IMR-90 (cell line): ENCODE measurements around the gene UBXN6. TPM values are rescaled to one million over a fixed set of nuclear protein-coding genes. Genes with fewer than 3 reads are reported as not detected.
A peak's percentile ranks its signal among the peaks of the same experiment; 100 is the strongest.

Experiments
- ATAC-seq: fragments of 200-7000 bp; cut with Tn5 transposase; 2 replicates; pipeline ENCODE4 v1.9.1; 2020; ENCODE audit warnings: low read depth, mild to moderate bottlenecking, moderate library complexity
- BruUV-seq: library from RNA; stranded (reverse); fragments of 400-500 nt; replicated peaks from 2 replicates; lab custom pipeline; 2021; lab: Mats Ljungman, UMichigan
- CTCF ChIA-PET: fragments of 300-600 bp; formaldehyde crosslinking; extraction: SDS; loops from one replicate; lab custom pipeline; 2021; ENCODE audit warnings: antibody characterized with exemption; lab: Yijun Ruan, JAX
- POLR2A ChIA-PET: fragments of 300-600 bp; sonication (Branson Sonifier 250); formaldehyde crosslinking; loops from one replicate; lab custom pipeline; 2022; ENCODE audit warnings: antibody characterized with exemption; ENCODE audit not compliant: unreplicated experiment; lab: Charles Lee
- DNase-seq: peaks from one replicate; pipeline ENCODE4 v3.0.0; 2013
- H2AFZ ChIP-seq: replicated peaks from 2 replicates; pipeline ENCODE3; 2013; ENCODE audit warnings: low read length, mild to moderate bottlenecking; ENCODE audit not compliant: poor library complexity
- H2AK5ac ChIP-seq: 2 replicates; pipeline ENCODE4 v1.6.1; 2013; ENCODE audit warnings: low read depth, low read length, inconsistent platforms
- H2AK9ac ChIP-seq: replicated peaks from 2 replicates; pipeline ENCODE3; 2013; ENCODE audit warnings: mild to moderate bottlenecking, low read depth, low read length, moderate library complexity; ENCODE audit not compliant: poor library complexity
- H2BK120ac ChIP-seq: 2 replicates; pipeline ENCODE4 v1.6.1; 2013; ENCODE audit warnings: low read depth, low read length, inconsistent platforms
- H2BK15ac ChIP-seq: 3 replicates; pipeline ENCODE4 v1.6.1; 2013; ENCODE audit warnings: low read depth, low read length, inconsistent platforms
- H2BK20ac ChIP-seq: 2 replicates; pipeline ENCODE4 v1.6.1; 2013; ENCODE audit warnings: low read depth, mild to moderate bottlenecking, inconsistent platforms, low read length, moderate library complexity
- H2BK5ac ChIP-seq: 2 replicates; pipeline ENCODE4 v1.6.1; 2013; ENCODE audit warnings: mild to moderate bottlenecking, low read depth, low read length, inconsistent platforms; ENCODE audit not compliant: poor library complexity, severe bottlenecking
- H3K14ac ChIP-seq: replicated peaks from 2 replicates; pipeline ENCODE4 v1.6.1; 2013; ENCODE audit warnings: low read depth, low read length, inconsistent platforms
- H3K18ac ChIP-seq: 2 replicates; pipeline ENCODE4 v1.6.1; 2013; ENCODE audit warnings: low read depth, low read length, control low read depth
- H3K23ac ChIP-seq: 2 replicates; pipeline ENCODE4 v1.6.1; 2013; ENCODE audit warnings: low read depth, low read length, inconsistent platforms
- H3K27ac ChIP-seq: 2 replicates; pipeline ENCODE4 v1.5.1; 2013; ENCODE audit warnings: mild to moderate bottlenecking, control low read depth, low read length; ENCODE audit not compliant: insufficient read depth
- H3K27me3 ChIP-seq: 2 replicates; pipeline ENCODE4 v1.6.1; 2013; ENCODE audit warnings: low read length; ENCODE audit not compliant: control insufficient read depth, insufficient read depth
- H3K36me3 ChIP-seq: 2 replicates; pipeline ENCODE4 v1.6.1; 2013; ENCODE audit warnings: low read length, mixed read lengths; ENCODE audit not compliant: control insufficient read depth, insufficient read depth
- H3K4ac ChIP-seq: 2 replicates; pipeline ENCODE4 v1.6.1; 2013; ENCODE audit warnings: low read depth, low read length, inconsistent platforms
- H3K4me1 ChIP-seq: 2 replicates; pipeline ENCODE4 v1.6.1; 2013; ENCODE audit warnings: low read length, mixed read lengths; ENCODE audit not compliant: control insufficient read depth, insufficient read depth
- H3K4me2 ChIP-seq: 2 replicates; pipeline ENCODE4 v1.6.1; 2013; ENCODE audit warnings: low read depth, mild to moderate bottlenecking, control low read depth, low read length, moderate library complexity
- H3K4me3 ChIP-seq: 2 replicates; pipeline ENCODE4 v1.5.1; 2013; ENCODE audit warnings: low read depth, mild to moderate bottlenecking, control low read depth, low read length, moderate library complexity; ENCODE audit not compliant: insufficient read depth
- H3K56ac ChIP-seq: 2 replicates; pipeline ENCODE4 v1.6.1; 2013; ENCODE audit warnings: low read length, inconsistent platforms; ENCODE audit not compliant: insufficient read depth; ENCODE audit errors: extremely low read depth
- H3K79me1 ChIP-seq, 2 experiments: 2 replicates each; pipeline ENCODE4 v1.6.1; 2013; ENCODE audit warnings: low read length in 2 of 2, inconsistent platforms in 1 of 2, low read depth in 1 of 2
- H3K9ac ChIP-seq: 2 replicates; pipeline ENCODE4 v1.6.1; 2013; ENCODE audit warnings: low read depth, low read length, control low read depth
- H3K9me1 ChIP-seq: 2 replicates; pipeline ENCODE4 v1.6.1; 2013; ENCODE audit warnings: low read length, inconsistent platforms; ENCODE audit not compliant: insufficient read depth
- H3K9me3 ChIP-seq: 2 replicates; pipeline ENCODE4 v1.6.1; 2013; ENCODE audit warnings: low read length; ENCODE audit not compliant: control insufficient read depth, insufficient read depth
- H4K20me1 ChIP-seq: 2 replicates; pipeline ENCODE4 v1.6.1; 2013; ENCODE audit warnings: low read length, inconsistent platforms; ENCODE audit not compliant: insufficient read depth
- H4K5ac ChIP-seq: 2 replicates; pipeline ENCODE4 v1.6.1; 2013; ENCODE audit warnings: mild to moderate bottlenecking, low read depth, low read length, control low read depth
- H4K8ac ChIP-seq, 2 experiments: 2 replicates each; pipeline ENCODE4 v1.6.1; 2013; ENCODE audit warnings: low read depth in 2 of 2, low read length in 2 of 2, control low read depth in 1 of 2, inconsistent platforms in 1 of 2
- H4K91ac ChIP-seq: 2 replicates; pipeline ENCODE4 v1.6.1; 2013; ENCODE audit warnings: low read depth, low read length, inconsistent platforms; ENCODE audit not compliant: insufficient read depth
- CHD1 ChIP-seq: IDR thresholded peaks from 2 replicates; pipeline ENCODE4 v1.6.1; 2012; ENCODE audit warnings: low read depth, low read length, improper control_type of control experiment
- FOS ChIP-seq: fragments of 150-350 bp; IDR thresholded peaks from 2 replicates; pipeline ENCODE4 v1.6.1; 2016; ENCODE audit warnings: low read depth, low read length
- MAZ ChIP-seq: IDR thresholded peaks from 2 replicates; pipeline ENCODE4 v1.6.1; 2012; ENCODE audit warnings: low read depth, mild to moderate bottlenecking, low read length, improper control_type of control experiment, moderate library complexity, borderline replicate concordance
- RAD21 ChIP-seq: IDR thresholded peaks from 2 replicates; pipeline ENCODE4 v1.6.1; 2012; ENCODE audit warnings: low read length, improper control_type of control experiment
- WGBS, 2 experiments: methylation state at CpG; one replicate each; pipeline versions ENCODE4 v1.1.5 to v1.1.7; 2013; ENCODE audit warnings: missing lambda C conversion rate in 2 of 2; ENCODE audit not compliant: insufficient read length in 1 of 2; ENCODE audit errors: extremely low coverage in 2 of 2; 5-methylcytosine and 5-hydroxymethylcytosine counted together
- dilution Hi-C: fragments of 300-500 bp; cut with HindIII; formaldehyde crosslinking; loops from one replicate; pipeline ENCODE4 v1.14.3; 2018; ENCODE audit warnings: low sequenced_read_pairs; ENCODE audit not compliant: unreplicated experiment
- in situ Hi-C: fragments of 300-500 bp; cut with MboI; formaldehyde crosslinking; loops from 3 replicates; pipeline ENCODE4 v1.14.3; 2019; ENCODE audit warnings: low sequenced_read_pairs, inconsistent platforms, mixed read lengths
- intact Hi-C: fragments of 100-400 bp; cut with micrococcal nuclease; formaldehyde crosslinking; loops from 2 replicates; pipeline ENCODE4 v1.10.0; 2022
- polyA plus RNA-seq, 3 experiments: library from polyadenylated mRNA; depleted of rRNA; stranded (reverse); fragments of >200 nt; gene quantifications; 2 replicates each; pipeline ENCODE4 v1.2.3, GENCODE V29; 2012; ENCODE audit warnings: low replicate concordance in 1 of 3
- total RNA-seq: library from RNA; depleted of rRNA; stranded (reverse); fragments of >200 nt; gene quantifications from 2 replicates; pipeline ENCODE4 v1.2.3, GENCODE V29; 2012
- TF ChIP-seq, protein P1 (sequence below): fragments of 150-350 bp; IDR thresholded peaks from 2 replicates; pipeline ENCODE4 v1.6.1; 2016; ENCODE audit warnings: low read depth, mild to moderate bottlenecking, low read length, moderate library complexity, borderline replicate concordance

The UBXN6 gene
- total and polyA plus RNA-seq, 2 of the 4 experiments (the other 2 are of a cell fraction), result 84.2 to 86.5 TPM

- TF ChIP-seq FOS, result no peak
- TF ChIP-seq MAZ, result peak; percentile 82; the same call in 1 of the 2 replicates
Observed at GRCh38 chr19:4400135-4400936, 57.3 kb downstream of the UBXN6 start, which contains the start of gene SH3GL1 (continued).

DNA sequence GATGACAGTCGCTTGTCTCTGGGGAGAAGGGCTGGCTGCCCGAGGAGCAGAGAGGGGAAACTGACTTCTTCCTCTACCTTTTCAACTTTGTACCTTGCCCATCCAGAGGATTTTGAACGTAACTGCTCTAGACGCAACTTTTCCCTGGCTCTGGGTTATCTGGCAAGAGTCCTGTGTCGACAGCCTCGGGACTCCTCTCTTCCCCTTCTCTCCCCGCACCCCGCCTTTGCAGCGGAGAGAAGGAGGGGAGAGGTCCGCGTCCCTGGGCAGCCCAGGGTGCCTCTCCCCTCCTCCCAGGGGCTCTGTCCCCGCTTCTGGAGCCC is 57.8 kb downstream of the UBXN6 start:
- Histone ChIP-seq H3K27me3 (no peaks in the 10 kb centered on the region), H3K14ac (peak overlapping the region; percentile 99), H3K4me1 (peaks cover 14% of the 10 kb centered on the region), H3K36me3 (peaks cover 7% of the 10 kb centered on the region; the same call in 1 of the 2 replicates), H3K56ac (peak overlapping the region; percentile 81), H4K5ac (peak overlapping the region; percentile 0; the same call in 1 of the 2 replicates), H3K23ac (peak overlapping the region; percentile 100), H3K79me1 (peaks cover 12 to 60% of the 10 kb centered on the region in 2 experiments; a peak in 3 of 4 replicates), H3K4ac (peak overlapping the region; percentile 92), H2BK15ac (0 out of 3 replicates have a peak overlapping the region, but pooled peaks have one; percentile 23), H2BK5ac (peak overlapping the region; percentile 74), H3K9me1 (peaks cover 20% of the 10 kb centered on the region), H2AK9ac (peak overlapping the region; percentile 100), H2BK120ac (peak overlapping the region; percentile 2; the same call in 1 of the 2 replicates), H3K4me2 (peak overlapping the region; percentile 95), H3K27ac (peak overlapping the region; percentile 90), H2BK20ac (peak overlapping the region; percentile 52; the same call in 1 of the 2 replicates), H2AK5ac (peak overlapping the region; percentile 98), H4K20me1 (peaks cover 54% of the 10 kb centered on the region), H4K91ac (peak overlapping the region; percentile 22), H3K9me3 (no peaks in the 10 kb centered on the region), H3K9ac (peak overlapping the region; percentile 91), H3K18ac (peak overlapping the region; percentile 0; the same call in 1 of the 2 replicates), H2AFZ (peak overlapping the region; percentile 86), H4K8ac (peak overlapping the region in 1 of 2 experiments; percentile 70; a peak in 1 of 4 replicates), H3K4me3 (peak overlapping the region; percentile 94)
- dilution Hi-C loops, result no loop called here
- ChIA-PET CTCF (interaction anchor here (0.6 to 0.8 kb wide), 3 partner anchors 9 to 188 kb away, joined by 7 to 10 read pairs (median 7); no protein-coding TSS in a partner anchor), POLR2A (no interaction called here)
- no peak for DNase-seq
- in situ Hi-C loops, result no loop called here
- 0% methylated on average over 1 of the region's 12 CpGs; no CpG with 5 or more reads in 1 of the 2 experiments for WGBS, 2 experiments
- TF ChIP-seq, protein P1, sequence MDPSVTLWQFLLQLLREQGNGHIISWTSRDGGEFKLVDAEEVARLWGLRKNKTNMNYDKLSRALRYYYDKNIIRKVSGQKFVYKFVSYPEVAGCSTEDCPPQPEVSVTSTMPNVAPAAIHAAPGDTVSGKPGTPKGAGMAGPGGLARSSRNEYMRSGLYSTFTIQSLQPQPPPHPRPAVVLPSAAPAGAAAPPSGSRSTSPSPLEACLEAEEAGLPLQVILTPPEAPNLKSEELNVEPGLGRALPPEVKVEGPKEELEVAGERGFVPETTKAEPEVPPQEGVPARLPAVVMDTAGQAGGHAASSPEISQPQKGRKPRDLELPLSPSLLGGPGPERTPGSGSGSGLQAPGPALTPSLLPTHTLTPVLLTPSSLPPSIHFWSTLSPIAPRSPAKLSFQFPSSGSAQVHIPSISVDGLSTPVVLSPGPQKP, result no peak
- peak; percentile 2; the same call in 1 of the 2 replicates for TF ChIP-seq RAD21
- TF ChIP-seq CHD1, result 0 out of 2 replicates have a peak, but pooled peaks have one; percentile 34
- peak; percentile 5 for ATAC-seq
- no TSS peak for BruUV-seq
- intact Hi-C loops, result loop anchor here (1.0 kb wide), 1 partner anchor 132 kb away; no protein-coding TSS in a partner anchor
